Testis (tissue), 2 donors: Measurements from ENCODE around the gene SUN1.

Experiments
- POLR2A ChIP-seq: fragments of 450-650 bp; IDR thresholded peaks from one replicate; pipeline ENCODE4 v1.6.1; 2017; ENCODE audit warnings: antibody characterized with exemption, mild to moderate bottlenecking, moderate library complexity
- TF ChIP-seq, protein P1 (sequence below), 3 experiments: fragments of 450-650 bp in 2 of 3; fragments of 200-600 bp in 1 of 3; sonication (generic) in 1 of 3; IDR thresholded peaks; one replicate each; pipeline ENCODE4 v1.5.1; 2016 to 2019; ENCODE audit warnings: antibody characterized with exemption in 3 of 3, mild to moderate bottlenecking in 2 of 3, moderate library complexity in 1 of 3

- TF ChIP-seq, protein P1, sequence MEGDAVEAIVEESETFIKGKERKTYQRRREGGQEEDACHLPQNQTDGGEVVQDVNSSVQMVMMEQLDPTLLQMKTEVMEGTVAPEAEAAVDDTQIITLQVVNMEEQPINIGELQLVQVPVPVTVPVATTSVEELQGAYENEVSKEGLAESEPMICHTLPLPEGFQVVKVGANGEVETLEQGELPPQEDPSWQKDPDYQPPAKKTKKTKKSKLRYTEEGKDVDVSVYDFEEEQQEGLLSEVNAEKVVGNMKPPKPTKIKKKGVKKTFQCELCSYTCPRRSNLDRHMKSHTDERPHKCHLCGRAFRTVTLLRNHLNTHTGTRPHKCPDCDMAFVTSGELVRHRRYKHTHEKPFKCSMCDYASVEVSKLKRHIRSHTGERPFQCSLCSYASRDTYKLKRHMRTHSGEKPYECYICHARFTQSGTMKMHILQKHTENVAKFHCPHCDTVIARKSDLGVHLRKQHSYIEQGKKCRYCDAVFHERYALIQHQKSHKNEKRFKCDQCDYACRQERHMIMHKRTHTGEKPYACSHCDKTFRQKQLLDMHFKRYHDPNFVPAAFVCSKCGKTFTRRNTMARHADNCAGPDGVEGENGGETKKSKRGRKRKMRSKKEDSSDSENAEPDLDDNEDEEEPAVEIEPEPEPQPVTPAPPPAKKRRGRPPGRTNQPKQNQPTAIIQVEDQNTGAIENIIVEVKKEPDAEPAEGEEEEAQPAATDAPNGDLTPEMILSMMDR (IDR thresholded peaks at IDR 0.05) = no peak
- TF ChIP-seq POLR2A = no peak
These were observed 59.5 kb downstream of the SUN1 start for GRCh38 chr7:891805-892204.
